Chondrocyte (in vitro differentiated cells): ENCODE measurements around the gene S100Z. TPM values are rescaled to one million over a fixed set of nuclear protein-coding genes. Genes with fewer than 3 reads are reported as not detected.

Experiments used
- DNase-seq: peaks from one replicate; pipeline ENCODE4 v3.0.0; 2021; ENCODE audit warnings: mixed read lengths, low spot score
- H3K27ac Mint-ChIP-seq: one replicate; pipeline ENCODE4 v1.8.0; 2021; ENCODE audit warnings: mild to moderate bottlenecking, moderate library complexity, mixed read lengths; ENCODE audit not compliant: unreplicated experiment
- H3K27me3 Mint-ChIP-seq: 2 replicates; pipeline ENCODE4 v1.8.0; 2021; ENCODE audit warnings: low read depth, mixed read lengths
- H3K36me3 Mint-ChIP-seq: 2 replicates; pipeline ENCODE4 v1.8.0; 2021; ENCODE audit warnings: low read depth, mixed read lengths
- H3K4me1 Mint-ChIP-seq: 2 replicates; pipeline ENCODE4 v1.8.0; 2021; ENCODE audit warnings: low read depth, mild to moderate bottlenecking, mixed read lengths
- H3K4me3 Mint-ChIP-seq: one replicate; pipeline ENCODE4 v1.8.0; 2021; ENCODE audit warnings: mild to moderate bottlenecking, moderate library complexity, mixed read lengths; ENCODE audit not compliant: unreplicated experiment
- H3K9me3 Mint-ChIP-seq: 2 replicates; pipeline ENCODE4 v1.8.0; 2021; ENCODE audit warnings: low read depth, mixed read lengths
- total RNA-seq: library from RNA; stranded (reverse); gene quantifications from 3 replicates; pipeline ENCODE4 v1.2.1, GENCODE V29; 2021
- TF ChIP-seq, protein P1 (sequence below): fragments of 200-600 bp; sonication (generic); IDR thresholded peaks from 2 replicates; pipeline ENCODE4 v1.5.0; 2021; ENCODE audit warnings: antibody characterized with exemption, mild to moderate bottlenecking, moderate library complexity

Gene S100Z
- total RNA-seq, 1 donor from 2014 or later: not detected

DNA sequence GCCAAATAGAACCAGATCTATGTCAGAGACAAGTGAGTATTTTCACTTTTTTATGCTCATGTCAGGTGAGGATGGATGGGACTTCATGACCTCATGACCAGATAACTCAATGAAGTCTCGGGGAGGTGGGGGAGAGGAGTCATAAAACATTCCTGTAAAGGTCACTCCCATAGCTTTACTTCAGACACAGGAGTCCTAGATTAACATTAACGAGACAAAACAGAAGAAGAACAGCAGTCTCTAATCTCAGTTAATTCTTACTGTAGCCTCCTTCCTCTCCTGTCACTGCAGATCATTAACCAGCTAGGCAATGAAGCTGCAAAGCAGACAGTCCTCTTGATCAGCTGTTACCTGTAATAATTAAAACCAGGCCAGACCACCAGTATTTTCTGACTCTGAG is 114.2 kb downstream of the S100Z start:
- H3K27ac Mint-ChIP-seq: no peak overlapping the region
- peaks cover 13% of the 10 kb centered on the region for H3K4me1 Mint-ChIP-seq
- H3K4me3 Mint-ChIP-seq: no peak overlapping the region
- H3K9me3 Mint-ChIP-seq: no peaks in the 10 kb centered on the region
- TF ChIP-seq, protein P1, sequence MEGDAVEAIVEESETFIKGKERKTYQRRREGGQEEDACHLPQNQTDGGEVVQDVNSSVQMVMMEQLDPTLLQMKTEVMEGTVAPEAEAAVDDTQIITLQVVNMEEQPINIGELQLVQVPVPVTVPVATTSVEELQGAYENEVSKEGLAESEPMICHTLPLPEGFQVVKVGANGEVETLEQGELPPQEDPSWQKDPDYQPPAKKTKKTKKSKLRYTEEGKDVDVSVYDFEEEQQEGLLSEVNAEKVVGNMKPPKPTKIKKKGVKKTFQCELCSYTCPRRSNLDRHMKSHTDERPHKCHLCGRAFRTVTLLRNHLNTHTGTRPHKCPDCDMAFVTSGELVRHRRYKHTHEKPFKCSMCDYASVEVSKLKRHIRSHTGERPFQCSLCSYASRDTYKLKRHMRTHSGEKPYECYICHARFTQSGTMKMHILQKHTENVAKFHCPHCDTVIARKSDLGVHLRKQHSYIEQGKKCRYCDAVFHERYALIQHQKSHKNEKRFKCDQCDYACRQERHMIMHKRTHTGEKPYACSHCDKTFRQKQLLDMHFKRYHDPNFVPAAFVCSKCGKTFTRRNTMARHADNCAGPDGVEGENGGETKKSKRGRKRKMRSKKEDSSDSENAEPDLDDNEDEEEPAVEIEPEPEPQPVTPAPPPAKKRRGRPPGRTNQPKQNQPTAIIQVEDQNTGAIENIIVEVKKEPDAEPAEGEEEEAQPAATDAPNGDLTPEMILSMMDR: no peak
- DNase-seq: no peak
- no peaks in the 10 kb centered on the region for H3K27me3 Mint-ChIP-seq
- H3K36me3 Mint-ChIP-seq: no peaks in the 10 kb centered on the region

Other genes with a start within 250 kb of the S100Z start
- 7.9 to 31.3 TPM (median 8.4 TPM) in 3 replicates for gene F2RL2, start 226.6 kb upstream of the S100Z start, total RNA-seq
- 126 to 176 TPM (median 128 TPM) in 3 replicates for gene F2R, start 133.9 kb upstream of the S100Z start, total RNA-seq
- gene F2RL1, start 31.0 kb upstream of the S100Z start, total RNA-seq: 1.2 to 1.9 TPM (median 1.9 TPM) in 3 replicates
- gene CRHBP, start 103.0 kb downstream of the S100Z start, total RNA-seq: 0.40 TPM in 1 of 3 replicates, not detected in the others
- 17.3 to 21.0 TPM (median 17.4 TPM) in 3 replicates for gene AGGF1, start 180.4 kb downstream of the S100Z start, total RNA-seq
- gene ZBED3, start 237.3 kb downstream of the S100Z start, total RNA-seq: 10.7 to 15.8 TPM (median 14.7 TPM) in 3 replicates